T-helper 1 cell treated with Interleukin-12 subunit alpha and Interleukin-12 subunit beta and Interleukin-4 antibody, amounts not matched to agents 30 ng/mL and 1 ng/mL, for 36 hours (primary cell): ENCODE results near the gene EFTUD2. TPM values are rescaled to one million over a fixed set of nuclear protein-coding genes. Genes with fewer than 3 reads are reported as not detected.
"Not testable (repeated sequence)": the region's sequence is repeated elsewhere in the genome, so short reads cannot be mapped to it uniquely, and the experiment has no call there.

Experiments
- intact Hi-C: fragments of 100-400 bp; cut with micrococcal nuclease; formaldehyde crosslinking; loops from one replicate; pipeline ENCODE4 v1.15.1; 2024
- total RNA-seq: library from RNA; stranded (reverse); gene quantifications from 2 replicates; pipeline ENCODE4 v1.2.3, GENCODE V29; 2022

EFTUD2 gene
- total RNA-seq, 1 donor from 2014 or later, result 165 TPM

GRCh38 chr17:44850612-44851011 is 48.6 kb downstream of the EFTUD2 start:
- intact Hi-C loops, result no loop called here

- intact Hi-C loops, result no loop called here
Observed at GRCh38 chr17:44850025-44850424, 49.2 kb downstream of the EFTUD2 start.

GRCh38 chr17:44848961-44849489 is 50.2 kb downstream of the EFTUD2 start:
- intact Hi-C loops, result no loop called here

DNA sequence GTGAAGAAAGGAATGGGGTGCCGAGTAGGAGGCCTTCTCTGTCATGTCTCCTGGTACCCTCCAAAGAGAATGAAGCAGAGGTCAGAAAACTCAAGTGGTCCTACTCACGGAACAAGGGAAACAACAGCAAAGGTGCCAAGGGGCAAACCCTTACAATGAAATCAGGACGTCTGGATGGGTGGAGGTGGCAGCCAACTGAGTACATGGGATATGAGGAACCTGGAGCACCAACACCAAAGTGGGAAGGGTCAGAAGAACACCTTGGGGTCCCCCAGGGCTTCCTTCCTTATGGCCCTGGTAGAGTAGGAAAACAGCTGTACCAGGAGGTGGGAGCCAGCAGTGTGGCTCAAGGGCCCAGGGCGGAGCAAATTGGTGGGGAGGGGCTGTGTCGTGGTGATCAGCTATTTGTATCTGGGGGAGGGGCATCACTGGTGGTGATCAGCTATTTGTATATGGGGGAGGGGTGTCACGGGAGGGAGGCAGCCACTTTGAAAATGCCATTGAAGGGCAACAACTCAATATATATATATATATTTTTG is 50.9 kb downstream of the EFTUD2 start:
- intact Hi-C loops, result no loop called here

- intact Hi-C loops, result no loop called here
Observed at GRCh38 chr17:44847586-44847985, 51.7 kb downstream of the EFTUD2 start, which contains the start of gene HIGD1B. TSS of gene HIGD1B (plus strand) at chr17:44847883. CDS start at chr17:44848153, 270 bp downstream.

GRCh38 chr17:44846206-44846605 is 53.0 kb downstream of the EFTUD2 start:
- intact Hi-C loops, result no loop called here

DNA sequence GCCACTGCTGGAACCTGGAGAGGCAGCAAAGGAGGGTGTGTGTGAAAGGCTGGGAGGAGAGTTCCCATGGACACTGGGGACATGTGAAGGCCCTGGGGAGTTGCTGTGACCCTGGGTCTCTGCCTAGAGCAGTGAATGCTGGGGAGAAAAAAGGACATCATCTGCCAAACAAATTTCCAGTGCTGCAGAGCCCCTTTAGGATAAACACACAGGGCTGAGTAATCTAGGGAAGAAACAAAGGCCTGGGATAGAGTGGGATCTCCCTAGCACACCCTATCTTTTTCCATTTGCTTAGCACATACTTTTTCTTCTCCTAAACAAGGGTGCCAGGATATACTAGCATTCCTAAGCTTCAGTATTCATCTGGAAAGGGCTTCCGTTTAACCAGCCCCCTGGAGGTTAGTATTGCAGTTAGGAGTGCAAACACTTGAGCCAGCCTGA is 54.8 kb downstream of the EFTUD2 start:
- intact Hi-C loops, result no loop called here

- intact Hi-C loops, result no loop called here
Observed at GRCh38 chr17:44842748-44843147, 56.5 kb downstream of the EFTUD2 start.

GRCh38 chr17:44840936-44841335 is 58.3 kb downstream of the EFTUD2 start:
- intact Hi-C loops, result no loop called here

- intact Hi-C loops, result no loop called here
Observed at GRCh38 chr17:44840274-44840673, 59.0 kb downstream of the EFTUD2 start.

DNA sequence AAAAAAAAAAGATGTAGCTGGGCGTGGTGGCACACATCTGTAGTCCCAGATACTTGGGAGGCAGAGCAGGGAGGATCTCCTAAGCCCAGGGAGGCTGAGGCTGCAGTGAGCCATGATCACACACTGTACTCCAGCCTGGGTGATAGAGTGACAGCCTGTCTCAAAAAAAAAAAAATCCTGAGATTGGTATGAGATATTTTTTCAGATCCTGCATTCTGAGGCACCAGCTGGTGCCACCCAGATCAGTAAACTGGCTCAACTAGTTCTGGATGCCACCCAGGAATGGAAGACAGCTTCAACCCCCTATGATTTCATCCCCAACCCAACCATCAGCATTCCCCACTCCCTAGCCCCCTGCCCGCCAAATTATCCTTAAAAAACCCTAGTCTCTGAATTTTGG is 62.0 kb downstream of the EFTUD2 start:
- intact Hi-C loops, result no loop called here

DNA sequence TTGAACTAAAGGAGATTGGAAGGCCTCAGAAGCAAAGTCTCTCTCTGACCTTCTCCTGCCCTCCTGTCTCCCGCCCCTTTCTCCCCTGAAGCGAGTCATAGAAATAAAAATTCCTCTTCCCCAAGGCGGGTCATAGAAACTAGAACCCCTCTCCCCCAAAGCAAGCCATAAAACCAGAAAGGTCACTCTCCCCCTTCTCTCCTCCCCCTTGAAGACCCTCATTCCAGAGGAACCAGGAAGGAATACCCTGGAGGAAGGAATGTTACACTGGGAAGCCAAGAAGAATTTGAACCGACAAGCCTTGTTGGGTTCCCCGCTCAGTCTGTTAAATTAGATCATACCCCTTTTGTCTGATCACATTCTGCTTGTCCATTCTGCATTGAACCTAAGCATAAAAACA is 66.4 kb downstream of the EFTUD2 start:
- intact Hi-C loops, result no loop called here

DNA sequence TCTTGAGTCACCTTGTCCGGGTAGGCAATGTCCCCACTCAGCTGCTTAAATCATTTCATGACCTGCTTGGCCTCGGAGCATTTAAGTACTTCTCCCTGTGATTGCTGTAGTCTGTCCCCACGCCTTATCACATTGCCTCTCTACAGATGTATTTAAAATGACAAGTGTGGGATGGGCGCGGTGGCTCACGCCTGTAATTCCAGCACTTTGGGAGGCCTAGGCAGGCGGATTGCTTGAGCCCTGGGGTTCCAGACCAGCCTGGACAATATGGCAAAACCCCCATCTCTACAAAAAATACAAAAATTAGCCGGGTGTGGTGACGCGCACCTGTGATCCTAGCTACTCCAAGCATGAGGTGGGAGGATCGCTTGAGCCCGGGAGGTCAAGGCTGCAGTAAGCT is 67.9 kb downstream of the EFTUD2 start:
- intact Hi-C loops, result no loop called here

DNA sequence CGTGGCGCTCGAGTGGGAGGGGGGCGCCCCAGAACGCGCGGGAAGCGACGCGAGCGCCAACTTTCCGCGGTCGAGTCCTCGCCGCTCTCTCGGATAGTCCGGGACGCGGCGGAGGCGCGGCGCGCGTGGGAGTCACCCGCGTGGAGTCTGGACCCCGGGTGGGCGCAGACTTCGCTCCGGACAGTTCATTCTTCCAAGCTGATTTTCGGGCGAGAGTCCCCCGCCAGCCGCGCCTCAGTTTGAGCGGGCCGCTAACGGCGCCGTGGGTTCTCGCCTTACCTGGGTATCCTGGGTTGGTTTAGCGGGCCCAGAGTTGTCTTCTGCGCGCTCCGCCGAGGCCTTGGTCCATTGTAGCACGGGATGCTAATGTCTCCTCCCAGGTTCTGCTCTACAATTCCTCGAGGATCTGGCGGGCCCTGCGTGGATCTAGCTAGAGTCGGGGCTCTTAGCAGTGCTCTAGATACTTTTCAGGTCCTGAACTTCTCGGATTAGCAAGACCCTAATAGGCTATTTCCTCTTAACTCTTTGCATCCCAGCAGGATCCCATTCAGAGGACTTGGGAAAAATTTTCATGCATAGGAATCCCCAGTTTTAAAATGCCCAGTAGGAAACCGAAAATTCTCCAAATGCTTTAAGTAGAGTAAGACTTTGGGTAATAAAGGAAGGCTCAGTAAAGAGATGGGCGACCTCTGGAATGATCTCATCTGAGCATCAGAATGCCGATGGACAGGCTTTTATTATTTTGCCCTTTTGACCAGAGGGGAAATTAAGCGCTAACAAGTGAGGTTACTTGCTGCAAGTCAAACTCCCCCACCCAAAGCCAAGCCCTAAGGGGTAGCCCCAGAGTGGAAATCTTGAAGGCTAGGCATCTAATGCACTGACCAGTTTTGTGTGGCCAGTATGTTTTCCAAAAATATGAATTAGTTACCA is 68.6 kb downstream of the EFTUD2 start:
- intact Hi-C loops, result no loop called here

- intact Hi-C loops, result no loop called here
Observed at GRCh38 chr17:44829523-44830358, 69.5 kb downstream of the EFTUD2 start, which contains the start of gene GJC1. TSS of gene GJC1 (minus strand) at chr17:44830287. CDS start at chr17:44805817, 24,470 bp downstream.

GRCh38 chr17:44828919-44829522 is 70.2 kb downstream of the EFTUD2 start:
- intact Hi-C loops, result loop anchor here (1.0 kb wide), 1 partner anchor 54 kb away; no protein-coding TSS in a partner anchor

- intact Hi-C loops, result loop anchor here (1.0 kb wide), 1 partner anchor 53 kb away; no protein-coding TSS in a partner anchor
Observed at GRCh38 chr17:44827863-44828262, 71.4 kb downstream of the EFTUD2 start.

- intact Hi-C loops, result no loop called here
Observed at GRCh38 chr17:44826123-44826790, 73.0 kb downstream of the EFTUD2 start.

GRCh38 chr17:44825236-44825635 is 74.0 kb downstream of the EFTUD2 start:
- intact Hi-C loops, result not testable (repeated sequence)

GRCh38 chr17:44820631-44821212 is 78.5 kb downstream of the EFTUD2 start:
- intact Hi-C loops, result no loop called here
